ENCODE results near the gene PPP2R5A.
"Not testable (repeated sequence)": the region's sequence is repeated elsewhere in the genome, so short reads cannot be mapped to it uniquely, and the experiment has no call there.

Gene PPP2R5A

DNA sequence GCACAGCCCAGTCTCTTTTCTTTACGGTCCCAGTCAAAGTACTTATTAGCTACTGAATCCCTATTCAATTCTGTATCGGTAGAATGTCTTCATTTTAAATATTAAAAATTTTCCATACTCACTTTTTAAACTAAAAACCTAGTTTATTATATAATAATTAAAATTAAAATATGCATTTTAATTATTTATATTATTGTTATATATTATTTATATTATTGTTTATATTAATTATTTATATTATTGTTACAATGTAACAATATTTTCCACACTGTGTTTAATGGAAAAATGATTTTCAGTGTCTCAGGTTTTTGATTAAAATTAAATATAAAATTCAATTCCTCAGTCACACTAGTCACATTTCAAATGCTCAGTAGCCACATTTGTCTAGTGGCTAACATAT is 18.2 kb upstream of the PPP2R5A start:
- no peak for DNase-seq

DNA sequence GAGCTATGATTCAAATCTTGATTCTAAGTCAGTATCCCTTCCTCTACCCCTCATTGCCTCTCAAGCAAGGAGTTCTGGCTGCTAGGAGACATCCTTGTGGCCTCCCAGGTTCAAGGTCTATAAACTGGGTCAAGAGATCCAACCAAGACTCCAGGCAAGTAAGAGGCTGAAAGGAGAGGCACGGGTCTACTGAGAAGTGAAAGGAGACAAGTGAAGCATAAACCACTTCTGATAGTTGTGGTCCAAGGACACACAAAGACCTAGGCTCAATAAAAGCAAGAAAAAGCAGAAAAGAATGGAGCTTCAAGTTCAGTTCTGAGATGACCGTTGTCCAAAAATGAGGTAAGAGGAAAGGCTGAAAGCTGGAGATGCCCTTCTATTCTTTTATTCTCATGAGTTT is 17.8 kb upstream of the PPP2R5A start:
- DNase-seq, result no peak

DNA sequence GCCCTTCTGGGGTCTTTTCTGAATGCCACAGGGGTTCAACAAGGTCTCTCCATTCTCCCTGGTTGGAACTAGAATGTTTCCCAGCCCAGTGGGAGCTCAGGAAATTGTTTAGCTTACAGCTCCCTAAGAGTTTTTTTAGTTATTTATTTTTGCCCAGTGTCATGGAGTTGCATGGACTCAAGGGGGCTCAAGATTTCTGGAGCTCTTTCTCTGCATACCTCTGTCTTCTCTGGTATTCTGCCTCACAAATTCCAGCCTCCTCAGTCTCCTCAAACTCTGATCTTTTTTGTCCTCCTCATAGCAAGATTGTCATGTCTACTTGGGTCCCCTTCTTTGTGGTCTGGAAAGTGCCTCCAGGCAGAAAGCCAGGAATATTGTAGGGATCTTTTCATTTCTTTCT is 15.9 kb upstream of the PPP2R5A start:
- DNase-seq, result no peak

DNA sequence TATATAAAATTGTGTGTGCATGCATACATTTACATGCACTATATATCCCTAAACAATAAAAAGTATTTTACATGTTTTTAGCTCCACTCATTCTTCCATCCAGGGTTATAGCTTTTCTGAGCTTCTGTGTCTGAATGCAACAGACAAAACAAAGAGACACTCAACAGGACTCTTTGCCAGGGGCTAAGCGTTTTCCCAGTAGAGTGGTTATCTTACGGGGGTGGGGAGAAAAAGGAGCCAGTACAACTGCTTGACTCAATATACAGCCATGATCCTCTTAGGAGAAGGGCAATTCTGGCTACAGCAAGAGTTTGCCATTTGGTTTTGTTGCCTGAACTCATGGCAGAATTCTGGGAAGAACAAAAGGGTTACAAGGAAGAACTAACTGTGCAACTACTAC is 14.6 kb upstream of the PPP2R5A start:
- DNase-seq, result no peak

DNA sequence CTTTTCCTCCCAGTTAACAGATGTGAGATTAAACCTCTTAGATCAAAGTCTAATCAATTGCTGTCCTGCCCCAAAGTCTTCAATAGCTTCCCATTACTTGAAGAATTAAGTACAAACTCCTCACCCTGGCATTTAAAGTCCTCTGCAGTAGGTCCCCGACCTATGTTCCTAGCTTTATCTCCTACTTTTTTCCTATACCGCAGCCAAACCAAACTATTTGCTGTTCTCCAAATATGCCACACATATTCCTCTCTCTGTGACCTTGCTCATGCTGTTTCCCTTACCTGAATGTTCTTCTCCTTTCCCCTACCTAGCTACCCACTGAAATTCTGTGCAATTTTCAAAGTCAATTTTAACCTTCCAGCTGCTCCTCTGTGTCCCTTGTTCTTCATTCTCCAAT is 14.0 kb upstream of the PPP2R5A start:
- no peak for DNase-seq

DNA sequence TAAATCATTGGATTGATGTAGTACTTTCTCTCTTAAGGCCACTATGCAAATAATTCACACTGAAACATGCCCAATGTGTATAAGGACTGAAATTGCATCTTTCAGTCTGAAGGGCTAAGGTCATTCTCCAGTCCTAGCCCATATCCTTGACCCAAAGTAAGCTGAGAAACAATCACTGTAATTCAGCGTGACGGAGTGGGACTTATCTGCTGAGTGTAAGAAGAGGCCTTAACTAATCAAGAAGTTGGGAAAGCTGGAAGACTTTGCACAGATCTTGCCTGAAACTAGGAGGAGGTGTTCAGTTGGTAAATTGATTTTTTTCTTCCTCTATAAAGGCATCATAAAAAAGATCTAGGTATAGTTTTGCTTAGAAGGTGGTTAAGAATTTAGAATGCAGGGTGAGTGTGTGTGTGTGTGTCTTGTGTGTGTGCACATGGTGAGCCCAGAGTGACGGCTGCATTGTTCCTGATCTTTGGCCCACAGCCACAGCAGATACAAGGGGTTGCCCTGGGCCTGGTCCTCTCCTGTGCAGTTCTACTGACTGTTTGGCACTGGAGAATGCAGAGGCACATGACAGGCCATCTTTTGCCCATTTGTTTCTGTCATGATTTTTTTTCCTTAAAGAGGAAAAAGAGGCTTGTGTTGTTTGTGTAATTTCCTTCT is 13.3 kb upstream of the PPP2R5A start:
- DNase-seq, result no peak

DNA sequence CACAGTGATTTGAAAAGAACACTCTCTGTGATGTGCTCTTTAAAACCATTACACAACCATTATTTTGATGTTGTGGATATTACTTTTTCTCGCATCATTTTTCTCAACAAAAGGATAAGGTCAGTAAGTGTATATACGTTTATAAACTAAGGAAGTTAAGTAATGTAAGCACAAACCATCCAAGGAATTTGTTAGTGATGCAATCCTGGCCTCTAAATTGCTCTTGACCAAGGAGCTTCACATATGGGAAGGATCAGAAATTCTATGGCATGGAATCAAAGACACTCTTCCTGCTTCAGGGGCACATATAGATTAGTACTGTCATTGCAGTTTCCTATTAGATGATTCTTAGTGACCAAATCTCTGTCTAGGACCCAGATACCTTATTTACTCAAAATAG is 3.6 kb upstream of the PPP2R5A start:
- DNase-seq, result no peak

DNA sequence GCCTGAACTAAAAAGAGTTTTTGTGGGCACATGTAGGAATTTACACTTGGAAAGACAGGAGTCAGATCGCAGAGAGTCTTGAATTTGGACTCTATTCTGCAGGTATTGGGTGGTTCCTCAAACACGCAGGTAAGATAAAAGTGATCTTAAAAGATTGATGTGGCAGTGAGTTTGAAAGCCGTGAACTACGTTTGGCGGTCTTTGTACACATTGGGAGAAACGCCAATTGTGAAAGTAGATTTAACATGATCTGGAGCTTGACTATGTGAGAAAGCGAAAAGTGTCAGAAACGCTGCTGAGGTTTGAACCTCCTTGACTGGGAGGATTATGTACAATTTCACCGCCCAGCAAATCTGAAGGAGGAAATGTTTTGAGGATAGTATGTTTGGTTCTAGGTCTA is 1.5 kb upstream of the PPP2R5A start:
- DNase-seq, result no peak

DNA sequence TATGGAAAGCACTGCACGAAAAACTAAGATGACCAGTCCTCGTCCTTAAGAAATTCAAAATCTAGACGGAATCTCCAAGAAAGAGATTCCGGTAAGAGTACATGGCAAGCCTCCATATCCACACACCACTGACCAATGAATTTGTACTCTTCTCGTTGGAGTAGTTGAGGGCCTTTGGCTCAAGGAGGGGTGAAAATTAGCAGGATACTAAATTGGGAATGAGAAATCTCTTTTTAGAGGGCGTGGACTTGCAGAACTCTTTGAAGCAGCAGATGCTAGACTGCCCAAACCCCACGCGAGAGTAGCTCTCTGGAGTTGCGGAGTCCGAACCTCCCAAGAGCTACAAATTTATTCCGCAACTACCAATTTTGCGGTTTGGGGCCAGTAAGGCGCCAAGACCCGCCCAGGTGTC is 872 bp upstream of the PPP2R5A start:
- no peak for DNase-seq

DNA sequence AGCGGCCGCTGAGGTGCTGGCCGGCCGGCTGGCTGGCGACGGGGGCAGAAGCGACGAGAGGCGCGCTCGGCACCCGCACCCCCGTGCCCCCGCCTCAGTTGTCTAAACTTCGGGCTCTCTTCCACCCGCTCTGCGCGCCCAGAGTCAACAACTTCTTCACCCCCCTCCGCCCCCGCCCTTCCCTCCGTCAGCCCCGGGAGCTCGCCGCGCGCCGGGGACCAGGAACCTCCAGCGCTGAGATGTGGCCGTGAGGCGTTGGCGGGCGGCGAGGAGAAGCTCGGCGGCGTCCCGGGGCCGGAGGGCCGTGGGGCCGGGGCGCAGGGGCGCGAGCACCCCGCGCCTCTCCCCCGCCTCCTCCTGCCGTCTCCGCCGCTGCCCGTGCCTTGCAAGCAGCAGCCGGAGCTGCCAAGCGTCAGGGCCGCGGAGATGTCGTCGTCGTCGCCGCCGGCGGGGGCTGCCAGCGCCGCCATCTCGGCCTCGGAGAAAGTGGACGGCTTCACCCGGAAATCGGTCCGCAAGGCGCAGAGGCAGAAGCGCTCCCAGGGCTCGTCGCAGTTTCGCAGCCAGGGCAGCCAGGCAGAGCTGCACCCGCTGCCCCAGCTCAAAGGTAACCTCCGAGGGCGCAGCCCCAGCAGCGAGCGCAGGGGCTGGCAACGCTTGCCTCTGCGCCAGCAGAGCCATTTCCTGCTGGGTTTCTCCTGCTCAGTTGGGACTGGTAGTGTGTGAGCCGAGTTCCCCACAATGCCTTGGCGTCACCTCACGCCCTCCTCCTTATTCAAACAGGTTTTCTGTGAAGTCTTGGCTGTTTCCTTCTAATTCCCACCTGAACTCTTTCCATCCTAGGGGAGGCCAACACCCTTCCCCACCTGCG is 710 bp downstream of the PPP2R5A start:
- DNase-seq, result peak; percentile 92

DNA sequence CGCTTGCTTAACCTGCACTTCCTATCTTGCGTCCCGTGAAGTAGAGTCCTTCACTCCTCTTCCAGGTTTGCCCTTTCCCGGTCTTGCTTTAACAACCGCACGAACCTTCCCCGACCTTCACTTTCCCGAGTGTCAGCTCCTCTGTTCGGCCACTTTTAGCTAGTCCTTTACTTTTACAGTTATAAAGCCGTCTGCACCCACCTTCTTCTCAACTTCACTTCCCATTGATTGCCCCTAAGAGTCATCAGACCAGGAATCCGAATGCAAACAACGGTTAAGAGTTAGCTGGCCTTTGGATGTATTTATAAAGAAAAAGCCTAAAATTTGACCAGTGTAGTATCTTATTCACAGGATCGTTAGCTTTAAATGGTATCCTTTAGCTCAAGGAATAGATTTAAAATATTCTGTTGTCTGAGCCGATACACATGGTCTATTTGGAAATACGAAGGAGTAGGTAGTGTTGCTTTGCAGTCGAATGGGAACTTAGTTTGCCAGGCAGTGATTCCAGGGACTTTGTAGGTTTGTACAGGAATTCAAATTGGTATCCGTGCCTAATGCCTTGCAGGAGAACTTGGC is 1.4 kb downstream of the PPP2R5A start:
- no peak for DNase-seq

DNA sequence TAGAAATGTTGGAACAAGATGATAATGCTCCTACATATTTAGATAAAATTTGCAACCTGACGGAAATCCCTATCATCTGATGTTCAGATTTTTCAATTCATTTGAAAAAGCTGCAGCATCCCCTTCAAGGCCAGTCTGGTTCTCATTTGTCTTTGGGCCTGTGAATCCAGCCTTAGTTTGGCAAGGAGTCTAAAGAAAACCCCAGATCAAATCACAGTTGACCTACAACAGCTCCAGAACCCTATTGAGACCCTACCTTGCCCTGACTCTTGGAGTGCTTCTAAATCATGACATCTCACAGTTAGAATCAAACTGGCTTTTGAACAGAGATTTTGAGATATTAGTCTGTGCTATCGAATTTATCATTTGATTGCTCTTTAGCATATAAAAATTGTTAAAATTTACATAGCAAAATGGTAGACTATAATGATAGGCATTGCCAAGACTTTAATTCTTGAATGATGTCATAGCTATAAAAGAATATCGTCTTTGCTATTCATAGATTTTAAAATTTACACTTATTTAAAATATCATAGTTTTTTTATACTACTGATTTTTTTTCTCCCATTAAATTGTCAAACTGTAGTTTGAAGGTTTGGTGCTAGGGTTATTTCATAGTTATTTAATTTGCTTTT is 2.2 kb downstream of the PPP2R5A start:
- no peak for DNase-seq

DNA sequence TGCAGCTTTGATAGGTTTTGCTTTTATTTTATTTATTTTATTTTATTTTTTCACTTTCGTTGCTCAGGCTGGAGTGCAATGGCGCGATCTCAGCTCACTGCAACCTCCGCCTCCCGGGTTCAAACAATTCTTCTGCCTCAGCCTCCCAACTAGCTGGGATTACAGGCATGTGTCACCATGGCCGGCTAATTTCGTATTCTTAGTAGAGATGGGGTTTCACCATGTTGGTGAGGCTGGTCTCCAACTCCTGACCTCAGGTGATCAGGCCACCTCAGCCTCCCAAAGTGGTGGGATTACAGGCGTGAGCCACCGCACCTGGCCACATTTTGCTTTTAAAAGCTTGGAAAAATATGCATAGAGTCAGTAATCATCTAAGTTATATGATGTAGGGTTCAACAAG is 2.8 kb downstream of the PPP2R5A start:
- DNase-seq, result not testable (repeated sequence)

DNA sequence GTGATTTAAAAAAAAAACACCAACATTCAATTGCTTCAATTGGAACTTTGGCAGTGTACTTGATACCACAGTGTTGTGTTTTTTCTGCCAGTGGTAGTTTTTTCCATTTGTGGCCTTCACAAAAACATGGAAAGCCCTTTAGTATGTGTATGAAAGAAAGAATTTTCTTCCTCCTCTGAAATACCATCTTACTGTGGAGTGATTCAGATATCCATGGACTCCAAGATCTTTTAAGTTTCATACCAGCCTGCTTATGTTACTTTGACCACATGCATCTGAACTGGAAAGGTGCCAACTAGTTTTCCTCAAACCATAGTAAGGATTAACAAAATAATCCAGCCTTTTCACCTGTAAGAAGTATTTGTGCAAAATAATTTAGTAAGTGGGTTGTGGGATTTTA is 3.4 kb downstream of the PPP2R5A start:
- DNase-seq, result no peak

DNA sequence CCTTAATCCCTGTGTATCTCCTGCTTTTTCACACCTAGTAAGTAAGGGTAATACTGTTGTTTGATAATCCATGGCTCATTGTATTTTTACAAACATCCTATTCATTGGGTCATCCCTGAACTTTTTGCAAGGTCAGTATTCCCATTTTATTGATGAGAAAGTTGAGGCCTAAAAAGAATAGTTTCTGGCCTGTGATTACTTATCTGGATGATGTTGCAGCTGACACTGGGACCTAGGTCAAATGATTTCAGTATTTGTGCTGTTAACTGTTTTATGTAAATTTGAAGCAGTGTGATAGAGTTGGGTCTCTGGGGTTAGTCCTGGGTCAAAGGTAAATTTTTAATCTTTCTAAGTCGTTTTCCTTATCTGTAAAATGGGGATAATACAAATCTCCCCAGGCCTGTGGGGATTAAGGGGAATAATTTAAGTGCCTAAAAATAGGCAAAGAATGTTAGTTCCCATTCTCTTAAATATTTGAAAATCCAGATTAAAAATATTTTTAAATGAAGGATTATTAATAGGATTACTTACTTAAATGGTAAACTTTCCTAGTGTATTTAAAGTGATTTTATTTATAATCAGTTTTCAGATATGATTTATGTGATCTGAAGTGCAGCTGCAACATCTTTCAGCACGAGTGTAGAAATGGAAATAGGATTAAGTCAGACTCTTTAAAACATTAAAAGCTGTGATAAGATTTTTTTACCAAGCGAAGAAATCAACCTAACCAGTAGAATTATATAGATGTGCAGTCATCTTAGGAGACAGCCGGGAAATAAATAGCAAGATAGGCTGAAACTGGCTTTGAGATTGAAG is 4.3 kb downstream of the PPP2R5A start:
- DNase-seq, result no peak

DNA sequence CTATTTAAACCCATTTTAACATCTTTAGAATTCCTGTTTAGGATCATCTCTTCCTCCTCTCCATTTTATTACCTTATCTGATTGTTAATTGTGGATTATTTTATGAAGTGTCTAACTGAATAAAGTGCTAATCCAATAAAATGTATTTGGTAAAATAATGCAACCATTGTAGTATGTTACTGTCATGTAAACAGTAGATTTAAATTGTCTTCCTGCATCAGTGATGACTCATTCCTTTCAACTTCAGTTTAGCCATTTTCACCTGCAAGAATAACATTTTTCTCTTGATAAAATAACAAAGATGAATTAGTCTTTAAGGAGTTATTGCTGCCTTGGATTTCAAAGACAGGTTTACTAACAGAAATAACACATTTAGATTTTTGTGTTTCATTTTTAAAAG is 5.4 kb downstream of the PPP2R5A start:
- no peak for DNase-seq

DNA sequence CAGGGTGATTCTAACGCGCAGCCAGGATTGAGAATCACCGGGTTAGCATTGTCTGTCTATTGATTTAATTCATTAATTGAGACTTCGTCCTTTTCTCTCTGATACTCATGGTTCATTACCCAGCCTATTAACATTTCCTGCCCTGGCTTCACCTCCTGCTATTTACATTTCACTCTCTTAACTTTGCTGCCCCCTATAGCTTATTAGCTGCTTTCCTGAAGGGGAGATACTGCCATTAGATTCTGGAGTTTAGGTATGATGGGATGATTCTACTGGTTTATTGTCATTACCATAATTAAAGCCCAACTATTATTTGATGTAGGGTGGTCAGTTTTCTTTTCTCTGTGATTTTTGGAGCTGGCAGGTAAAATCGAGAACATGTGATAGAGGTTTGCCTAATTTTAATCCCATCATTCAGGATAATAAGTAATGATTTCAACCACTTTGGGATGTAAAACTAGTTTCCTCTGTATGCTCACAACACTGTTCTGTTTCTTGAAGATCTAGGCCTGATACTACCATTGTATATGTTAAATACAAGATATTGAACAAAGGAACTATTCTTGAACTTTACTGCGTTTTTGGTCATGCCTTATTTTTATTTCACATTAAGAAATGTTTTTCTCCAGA is 6.4 kb downstream of the PPP2R5A start:
- peak; percentile 22 for DNase-seq

DNA sequence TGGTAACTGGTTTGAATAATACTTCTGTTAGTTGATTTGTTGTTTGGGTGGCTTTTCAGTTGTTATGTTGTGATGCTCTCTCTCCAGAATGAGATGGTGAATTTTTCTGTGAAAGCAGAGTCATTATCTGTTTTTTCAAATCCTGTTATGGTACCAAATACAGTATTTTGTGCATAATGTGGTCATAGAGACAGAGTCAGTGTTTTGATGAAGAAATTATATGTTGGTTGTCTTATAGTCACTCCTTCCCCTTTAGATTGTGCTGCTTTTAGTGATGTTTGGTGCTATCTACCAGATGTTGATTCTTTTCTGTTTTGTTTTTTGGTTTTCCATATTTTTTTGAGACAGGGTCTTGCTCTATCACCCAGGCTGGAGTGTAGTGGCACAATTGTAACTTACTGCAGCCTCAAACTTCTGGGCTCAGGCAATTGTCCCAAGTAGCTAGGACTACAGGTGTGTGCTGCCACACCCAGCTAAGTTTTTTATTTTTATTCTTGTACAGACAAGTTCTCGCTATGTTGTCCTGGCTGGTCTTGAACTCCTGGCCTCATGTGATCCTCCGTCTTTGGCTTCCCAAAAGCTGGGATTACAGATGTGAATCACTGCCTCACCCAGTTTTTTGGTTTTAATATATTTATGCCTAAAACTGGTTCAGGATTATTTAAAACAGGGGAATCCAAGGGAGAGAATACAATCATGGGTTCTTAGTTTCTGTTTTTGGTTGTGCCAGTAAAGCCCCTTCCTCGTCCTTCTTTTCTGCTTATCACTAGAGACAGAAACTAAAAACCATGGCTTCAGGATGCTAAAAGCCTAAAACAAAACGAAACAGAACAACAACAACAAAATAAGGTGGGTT is 7.3 kb downstream of the PPP2R5A start:
- DNase-seq, result no peak

DNA sequence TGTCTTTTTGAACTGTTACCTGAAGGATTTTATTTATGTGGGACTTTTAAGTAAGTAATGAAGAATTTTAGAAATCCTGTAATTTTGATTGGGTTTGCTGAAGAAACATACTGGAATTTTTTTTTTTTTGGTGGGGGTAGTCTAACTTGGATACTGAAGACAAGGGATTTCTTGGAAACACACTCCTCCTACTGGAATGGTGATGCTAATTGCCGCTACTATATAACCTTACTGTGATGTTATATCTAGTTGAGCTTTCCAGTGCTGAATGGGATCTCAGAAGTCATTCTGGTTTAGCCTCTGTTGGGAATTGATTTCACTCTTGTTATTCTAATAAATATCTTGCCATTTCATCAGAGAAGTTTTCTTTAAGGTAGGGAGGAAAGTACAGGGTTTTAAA is 8.4 kb downstream of the PPP2R5A start:
- DNase-seq, result no peak

DNA sequence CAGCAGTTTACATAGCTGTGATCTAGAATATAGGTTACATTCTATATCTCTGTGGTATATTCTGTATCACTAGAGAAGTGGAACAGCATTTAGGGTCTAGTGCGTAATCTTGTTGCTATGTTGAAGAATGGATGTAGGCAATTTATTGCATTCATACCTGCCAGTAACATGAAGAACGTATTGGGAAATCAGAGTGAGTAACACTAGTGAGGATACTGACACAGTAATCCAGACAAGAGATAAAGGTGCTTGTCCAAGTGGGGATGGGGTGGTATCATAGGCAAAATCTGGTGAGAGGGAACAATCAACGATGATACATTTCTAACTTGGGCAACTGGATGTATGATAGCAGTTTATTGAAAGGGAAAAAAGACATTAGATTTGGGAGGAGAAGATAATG is 9.8 kb downstream of the PPP2R5A start:
- DNase-seq, result no peak

DNA sequence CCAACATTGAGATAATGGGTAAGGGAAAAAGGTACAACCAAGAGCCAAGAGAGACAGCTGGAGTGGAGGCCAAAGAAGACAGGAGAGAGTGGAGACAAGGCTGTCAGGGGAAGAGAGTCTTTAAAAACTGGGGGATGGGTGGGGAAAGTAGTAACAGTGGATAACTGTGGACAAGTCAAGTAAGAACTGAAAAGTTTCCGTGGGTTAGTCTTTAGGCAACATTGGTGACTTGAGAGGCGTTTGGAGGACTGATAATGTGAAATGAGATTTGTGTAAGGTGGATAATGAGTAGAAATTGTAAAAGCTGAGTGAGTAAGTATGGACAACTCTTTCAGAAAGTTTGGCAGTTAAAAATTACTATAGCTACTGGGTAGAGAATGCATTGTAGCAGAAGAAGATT is 10.4 kb downstream of the PPP2R5A start:
- DNase-seq, result no peak
